Spinal cord (tissue), 10 donors: ENCODE data around the gene TMEM131L. TPM values are rescaled to one million over a fixed set of nuclear protein-coding genes. Genes with fewer than 3 reads are reported as not detected.

Source experiments
- DNase-seq, 6 donors: peaks; one replicate each; pipeline versions ENCODE4 v3.0.0 to v3.0.0-alpha.2; 2013 to 2015; ENCODE audit warnings: low spot score in 6 of 6, low read depth in 4 of 6
- H3K27ac ChIP-seq: one replicate; pipeline ENCODE4 v1.5.1; 2013; ENCODE audit warnings: low read depth, low read length, control low read depth
- H3K27me3 ChIP-seq: one replicate; pipeline ENCODE4 v1.6.1; 2013; ENCODE audit warnings: low read length; ENCODE audit not compliant: control insufficient read depth, insufficient read depth
- H3K36me3 ChIP-seq: one replicate; pipeline ENCODE4 v1.6.1; 2013; ENCODE audit warnings: low read length; ENCODE audit not compliant: control insufficient read depth, insufficient read depth
- H3K4me1 ChIP-seq: one replicate; pipeline ENCODE4 v1.6.1; 2013; ENCODE audit warnings: low read length; ENCODE audit not compliant: control insufficient read depth, insufficient read depth
- H3K4me3 ChIP-seq: one replicate; pipeline ENCODE4 v1.5.1; 2013; ENCODE audit warnings: low read depth, low read length, control low read depth
- H3K9me3 ChIP-seq: one replicate; pipeline ENCODE4 v1.6.1; 2013; ENCODE audit warnings: low read length; ENCODE audit not compliant: control insufficient read depth, insufficient read depth
- WGBS: methylation state at CpG from one replicate; pipeline ENCODE4 v1.1.5; 2013; ENCODE audit warnings: missing lambda C conversion rate; ENCODE audit not compliant: insufficient coverage; 5-methylcytosine and 5-hydroxymethylcytosine counted together
- polyA plus RNA-seq, 2 donors: library from polyadenylated mRNA; unstranded; fragments of 120-200 nt; gene quantifications; one replicate each; pipeline ENCODE4 v1.2.1, GENCODE V29; 2013; ENCODE audit not compliant: insufficient read length in 2 of 2
- total RNA-seq, 2 donors: library from RNA; depleted of rRNA in 1 of 2; stranded (reverse); fragments of 120-200 nt in 1 of 2; fragments of >200 nt in 1 of 2; gene quantifications; one replicate each; pipeline versions ENCODE4 v1.2.3 to v1.2.4, GENCODE V29; 2013 to 2014
- donor health status: healthy.

The TMEM131L gene
- total and polyA plus RNA-seq, 4 donors = 6.5 to 18.1 (median 12.4) TPM

DNA sequence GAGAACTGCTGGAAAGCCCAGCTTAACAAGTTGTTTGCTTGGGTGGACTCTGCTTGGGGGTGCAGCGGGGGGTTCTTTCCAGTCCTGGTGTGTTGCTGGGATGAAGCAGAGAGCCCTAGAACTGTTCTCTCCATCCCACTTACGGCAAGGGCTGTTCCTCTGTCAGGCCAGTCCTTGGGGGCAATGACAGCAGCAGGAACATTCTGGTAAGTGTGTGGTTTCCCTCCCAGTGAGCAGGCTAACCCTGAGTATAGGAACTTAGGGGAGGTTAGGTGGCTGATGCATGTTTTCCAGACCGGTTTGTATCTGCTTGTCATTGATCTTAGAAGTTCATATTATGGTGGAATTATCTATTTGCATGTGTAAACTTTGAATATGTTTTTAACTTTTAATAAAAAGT is 171.0 kb downstream of the TMEM131L start:
- no peaks in the 10 kb centered on the region for H3K9me3 ChIP-seq
- no peaks in the 10 kb centered on the region for H3K27me3 ChIP-seq
- no peak for DNase-seq
- H3K4me3 ChIP-seq = no peak overlapping the region
- WGBS = 100% methylated on average over 2 of the region's 3 CpGs
- no peak overlapping the region for H3K27ac ChIP-seq
- H3K36me3 ChIP-seq = no peaks in the 10 kb centered on the region
- no peaks in the 10 kb centered on the region for H3K4me1 ChIP-seq

DNA sequence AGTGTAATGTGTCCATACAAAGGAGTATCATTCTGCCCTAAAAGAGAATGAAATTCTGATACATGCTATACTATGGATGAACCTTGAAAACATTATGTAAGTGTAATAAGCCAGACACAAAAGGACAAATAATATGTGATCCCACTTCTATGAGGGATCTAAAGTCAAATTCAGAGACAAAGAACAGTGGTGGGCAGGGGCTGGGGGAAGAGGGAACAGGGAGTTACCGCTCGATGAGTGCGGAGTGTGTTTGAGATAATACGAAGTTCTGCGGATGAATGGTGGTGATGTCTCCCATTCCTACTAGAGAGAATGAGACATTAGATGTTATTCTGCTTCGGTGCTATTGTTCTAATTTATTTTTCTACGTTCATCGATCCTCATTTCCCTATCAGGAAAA is 171.9 kb downstream of the TMEM131L start:
- H3K36me3 ChIP-seq = no peaks in the 10 kb centered on the region
- no peak overlapping the region for H3K27ac ChIP-seq
- H3K4me3 ChIP-seq = no peak overlapping the region
- no peaks in the 10 kb centered on the region for H3K27me3 ChIP-seq
- no peaks in the 10 kb centered on the region for H3K9me3 ChIP-seq
- DNase-seq = no peak
- 74% methylated on average over 3 of the region's 8 CpGs for WGBS
- H3K4me1 ChIP-seq = no peaks in the 10 kb centered on the region

DNA sequence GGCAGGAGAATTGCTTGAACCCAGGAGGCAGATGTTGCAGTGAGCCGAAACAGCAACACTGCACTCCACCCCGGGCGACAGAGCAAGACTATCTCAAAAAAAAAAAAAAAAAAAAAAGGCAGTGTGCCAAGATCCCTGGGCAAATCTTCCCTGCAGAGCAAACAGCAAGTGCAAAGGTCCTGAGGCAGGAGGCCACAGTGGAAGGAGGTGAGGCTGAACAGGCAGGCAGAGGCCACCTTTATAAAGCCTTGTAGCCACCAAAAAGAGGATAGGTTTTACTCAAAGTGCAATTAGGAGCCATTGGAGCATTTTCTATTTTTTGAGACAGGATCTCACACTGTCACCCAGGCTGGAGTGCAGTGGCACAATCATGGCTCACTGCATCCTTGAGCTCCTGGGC is 172.8 kb downstream of the TMEM131L start:
- no peaks in the 10 kb centered on the region for H3K9me3 ChIP-seq
- no peaks in the 10 kb centered on the region for H3K36me3 ChIP-seq
- no peaks in the 10 kb centered on the region for H3K27me3 ChIP-seq
- DNase-seq = no peak
- WGBS = 94% methylated on average over 3 of the region's 3 CpGs
- no peak overlapping the region for H3K4me3 ChIP-seq
- H3K4me1 ChIP-seq = no peaks in the 10 kb centered on the region
- H3K27ac ChIP-seq = no peak overlapping the region

DNA sequence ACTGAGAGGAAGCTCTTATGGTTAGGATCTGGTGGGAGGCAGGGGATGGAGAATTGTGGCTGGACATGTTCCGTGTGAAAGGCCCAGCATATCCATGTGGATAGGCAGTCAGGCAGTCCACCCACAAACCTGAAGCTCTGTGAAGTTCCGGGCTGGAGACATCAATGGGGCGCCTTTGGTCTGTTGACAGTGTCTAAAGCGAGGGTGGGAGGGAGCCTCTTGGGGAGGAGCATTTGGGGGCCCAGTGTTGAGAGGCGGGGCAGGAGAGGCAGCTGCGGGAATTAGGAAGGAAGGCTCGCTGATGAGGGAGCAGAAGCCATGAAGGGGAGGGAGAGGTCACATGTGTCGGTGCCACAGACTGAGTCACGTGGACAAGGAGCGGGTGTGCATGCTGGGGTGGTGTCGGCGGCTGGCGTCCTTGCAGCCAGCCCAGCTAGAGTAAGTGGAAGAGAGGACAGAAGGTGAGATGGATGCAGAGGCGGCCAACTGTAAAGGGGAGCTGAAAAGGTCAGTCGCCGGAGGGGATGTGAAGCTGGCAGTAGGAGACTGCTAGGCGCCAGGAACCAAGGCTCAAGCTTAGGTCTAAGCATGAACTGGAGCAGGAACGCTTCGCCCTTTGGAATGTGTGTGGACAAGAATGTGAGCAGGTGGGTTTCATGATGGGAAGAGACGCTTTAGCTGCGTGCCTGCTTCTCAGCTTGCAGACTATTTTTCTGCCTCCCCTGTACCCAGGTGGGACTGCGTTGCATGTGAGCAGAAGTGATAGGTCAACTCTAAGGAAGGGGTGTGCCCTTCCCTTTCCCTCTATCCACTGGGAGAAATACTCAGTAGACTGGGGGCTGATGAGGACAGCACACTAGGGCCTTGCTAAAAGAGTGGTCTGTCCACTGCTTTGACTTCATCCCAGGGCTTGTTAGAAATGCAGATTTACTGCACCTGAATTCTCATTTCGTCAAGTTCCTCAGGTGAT is 174.0 kb downstream of the TMEM131L start:
- Histone ChIP-seq H3K4me3 (no peak overlapping the region), H3K27ac (no peak overlapping the region), H3K4me1 (no peaks in the 10 kb centered on the region), H3K36me3 (no peaks in the 10 kb centered on the region), H3K9me3 (no peaks in the 10 kb centered on the region), H3K27me3 (no peaks in the 10 kb centered on the region)
- WGBS = 85% methylated on average over 20 of the region's 23 CpGs
- no peak for DNase-seq

DNA sequence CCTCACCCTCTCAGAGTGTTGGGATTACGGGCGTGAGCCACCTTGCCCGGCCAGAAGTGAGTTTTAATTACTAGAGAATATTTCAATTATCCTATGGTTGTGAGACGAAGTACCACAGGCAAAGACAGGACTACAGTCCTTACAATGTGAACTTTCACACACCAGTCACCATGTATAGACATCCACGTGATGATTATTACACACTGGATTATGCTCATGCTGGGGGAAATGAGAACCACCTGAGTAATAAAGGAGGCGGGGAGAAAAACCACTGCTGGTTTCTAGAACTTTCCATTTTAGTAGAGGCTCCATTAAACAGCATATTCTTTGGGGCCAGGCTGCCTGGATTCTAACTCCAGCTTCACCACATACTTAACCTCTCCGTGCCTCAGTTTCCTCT is 175.4 kb downstream of the TMEM131L start:
- Histone ChIP-seq H3K27ac (no peak overlapping the region), H3K4me3 (no peak overlapping the region), H3K27me3 (no peaks in the 10 kb centered on the region), H3K36me3 (no peaks in the 10 kb centered on the region), H3K9me3 (no peaks in the 10 kb centered on the region), H3K4me1 (no peaks in the 10 kb centered on the region)
- DNase-seq = no peak
- no CpG with 5 or more reads among the region's 7 CpGs for WGBS

DNA sequence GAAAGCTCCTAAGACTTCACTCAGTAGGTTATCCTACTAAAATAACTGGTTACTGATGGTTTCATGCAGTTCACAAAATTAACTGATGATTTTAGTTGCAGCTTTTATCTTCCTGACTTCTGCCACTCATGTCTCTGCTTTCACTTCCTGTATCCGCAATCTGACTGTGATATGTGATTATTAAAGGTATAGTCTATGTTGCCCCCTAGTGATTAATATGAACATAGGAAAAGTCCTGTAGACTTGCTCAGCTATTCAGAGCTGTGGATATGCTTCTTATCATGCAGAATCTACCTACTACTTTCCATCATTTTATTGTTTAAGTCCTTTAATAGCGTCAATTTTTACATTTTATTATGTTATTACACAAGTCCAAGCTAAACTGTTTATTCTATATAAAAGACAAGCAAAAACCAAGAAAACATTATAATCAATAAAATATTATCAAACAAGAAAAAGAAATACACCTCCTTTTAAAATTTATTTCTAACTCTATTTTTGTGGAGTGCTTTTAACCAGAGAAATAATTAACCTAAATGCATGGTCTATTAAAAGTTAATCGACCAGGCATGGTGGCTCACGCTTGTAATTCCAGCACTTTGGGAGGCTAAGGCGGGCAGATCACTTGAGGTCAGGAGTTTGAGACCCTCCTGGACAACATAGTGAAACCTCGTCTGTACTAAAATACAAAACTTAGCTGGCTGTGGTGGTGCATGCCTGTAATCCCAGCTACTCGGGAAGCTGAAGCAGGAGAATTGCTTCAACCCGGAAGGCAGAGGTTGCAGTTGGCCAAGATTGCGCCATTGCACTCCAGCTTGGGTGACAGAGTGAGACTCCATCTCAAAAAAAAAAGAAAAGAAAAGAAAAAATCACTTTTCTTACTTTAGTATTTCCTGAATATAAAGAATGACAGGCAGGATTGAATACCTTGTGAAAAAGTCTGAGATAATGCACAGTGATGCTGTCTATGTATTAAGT is 177.5 kb downstream of the TMEM131L start:
- no peak overlapping the region for H3K27ac ChIP-seq
- 88% methylated on average over 4 of the region's 9 CpGs for WGBS
- no peaks in the 10 kb centered on the region for H3K9me3 ChIP-seq
- peak in 3 of 6 donors; percentile 12 to 73 (median 44) for DNase-seq
- no peaks in the 10 kb centered on the region for H3K36me3 ChIP-seq
- no peaks in the 10 kb centered on the region for H3K4me1 ChIP-seq
- no peak overlapping the region for H3K4me3 ChIP-seq
- H3K27me3 ChIP-seq = no peaks in the 10 kb centered on the region

DNA sequence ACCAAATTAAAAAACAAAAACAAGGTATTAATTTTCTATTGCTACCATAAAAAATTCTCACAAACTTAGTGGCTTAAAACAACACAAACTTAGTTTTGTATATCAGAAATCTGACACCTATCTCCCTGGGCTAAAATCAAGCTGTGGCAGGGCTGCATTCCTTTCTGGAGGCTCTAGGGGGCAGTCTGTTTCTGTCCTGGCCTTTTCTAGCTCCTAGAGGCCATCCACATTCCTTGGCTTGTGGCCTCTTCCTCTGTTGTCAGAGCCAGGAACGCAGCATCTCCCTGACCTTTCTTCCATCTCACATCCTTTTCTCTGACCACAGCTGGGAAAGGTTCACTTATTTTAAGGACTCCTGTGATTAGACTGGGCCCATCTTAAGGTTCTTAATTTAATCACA is 179.0 kb downstream of the TMEM131L start:
- H3K36me3 ChIP-seq = no peaks in the 10 kb centered on the region
- H3K27ac ChIP-seq = no peak overlapping the region
- H3K9me3 ChIP-seq = no peaks in the 10 kb centered on the region
- H3K27me3 ChIP-seq = no peaks in the 10 kb centered on the region
- H3K4me1 ChIP-seq = no peaks in the 10 kb centered on the region
- DNase-seq = no peak
- 86% methylated on average over 1 of the region's 1 CpG for WGBS
- no peak overlapping the region for H3K4me3 ChIP-seq

DNA sequence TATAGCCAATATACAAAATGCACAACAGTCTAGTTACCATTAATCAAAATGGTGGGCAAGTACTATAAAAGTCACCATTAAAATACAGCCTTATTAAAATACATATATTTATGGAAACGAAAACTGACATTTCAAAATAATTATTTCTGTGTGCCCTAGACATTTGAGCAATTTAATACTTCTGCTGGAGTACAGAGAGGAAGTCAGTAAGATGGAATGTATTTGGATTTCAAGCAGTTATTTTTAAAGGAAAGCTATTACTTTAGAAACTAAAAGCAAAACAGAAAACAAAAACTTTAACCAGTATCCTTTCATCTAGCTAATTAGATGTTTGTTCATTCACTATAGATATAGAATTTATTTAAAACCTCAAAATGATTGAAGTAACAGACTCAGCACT is 180.1 kb downstream of the TMEM131L start:
- Histone ChIP-seq H3K9me3 (no peaks in the 10 kb centered on the region), H3K27ac (no peak overlapping the region), H3K27me3 (no peaks in the 10 kb centered on the region), H3K4me1 (no peaks in the 10 kb centered on the region), H3K36me3 (no peaks in the 10 kb centered on the region), H3K4me3 (no peak overlapping the region)
- WGBS = no CpG with 5 or more reads among the region's 1 CpG
- DNase-seq = no peak

DNA sequence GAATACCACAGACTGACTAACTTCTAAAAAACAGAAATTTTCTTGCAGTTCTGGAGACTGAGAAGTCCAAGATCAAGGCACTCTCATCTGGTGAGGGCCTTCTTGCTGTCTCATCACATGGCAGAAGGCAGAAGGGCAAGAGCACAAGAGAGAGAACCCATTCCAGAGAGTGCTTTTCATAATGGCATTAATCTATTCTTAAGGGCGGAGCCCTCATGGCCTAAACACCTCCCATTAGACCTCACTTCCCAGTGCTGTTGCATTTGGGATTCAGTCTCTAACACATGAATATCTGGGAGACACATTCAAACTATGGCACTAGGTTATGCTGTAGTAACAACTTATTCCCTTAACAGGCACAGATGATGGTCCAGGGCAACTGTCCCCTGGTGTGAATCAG is 180.8 kb downstream of the TMEM131L start:
- no peaks in the 10 kb centered on the region for H3K27me3 ChIP-seq
- H3K4me1 ChIP-seq = peaks cover 4% of the 10 kb centered on the region
- H3K4me3 ChIP-seq = no peak overlapping the region
- 71% methylated on average over 1 of the region's 1 CpG for WGBS
- no peak for DNase-seq
- H3K27ac ChIP-seq = no peak overlapping the region
- no peaks in the 10 kb centered on the region for H3K9me3 ChIP-seq
- H3K36me3 ChIP-seq = no peaks in the 10 kb centered on the region
